HepG2 (cell line): Measurements from ENCODE around the gene RUSC1. TPM values are rescaled to one million over a fixed set of nuclear protein-coding genes. Genes with fewer than 3 reads are reported as not detected.

Source experiments
- CHD4 ChIP-seq: fragments of 200-600 bp; sonication (generic); IDR thresholded peaks from 2 replicates; pipeline ENCODE4 v1.7.0; 2017; ENCODE audit warnings: mild to moderate bottlenecking, low read length, borderline replicate concordance
- GFI1 ChIP-seq: sonication (generic); formaldehyde crosslinking; IDR thresholded peaks from 2 replicates; pipeline ENCODE4 v1.5.0; 2020; ENCODE audit warnings: missing genetic modification reagents, mild to moderate bottlenecking, borderline replicate concordance
- HMGA1 ChIP-seq: sonication (generic); formaldehyde crosslinking; conservative IDR thresholded peaks from 2 replicates; pipeline ENCODE4 v1.4.0; 2020; ENCODE audit warnings: missing genetic modification reagents
- HNF4G ChIP-seq, 2 experiments: sonication (generic) in 1 of 2; formaldehyde crosslinking in 1 of 2; IDR thresholded peaks; 2 replicates each; pipeline versions ENCODE4 v1.4.0 to v1.6.1; 2011 to 2020; ENCODE audit warnings: borderline replicate concordance in 2 of 2, low read depth in 2 of 2, mild to moderate bottlenecking in 2 of 2, low read length in 1 of 2, missing genetic modification reagents in 1 of 2, moderate library complexity in 1 of 2
- IRF1 ChIP-seq: sonication (generic); formaldehyde crosslinking; IDR thresholded peaks from 2 replicates; pipeline ENCODE4 v1.4.0; 2020; ENCODE audit warnings: low read depth, mild to moderate bottlenecking, missing genetic modification reagents
- MTF2 ChIP-seq: sonication (generic); formaldehyde crosslinking; IDR thresholded peaks from 2 replicates; pipeline ENCODE4 v1.5.0; 2020; ENCODE audit warnings: missing genetic modification reagents, borderline replicate concordance
- SKIL ChIP-seq: sonication (generic); formaldehyde crosslinking; IDR thresholded peaks from 2 replicates; pipeline ENCODE4 v1.8.0; 2022; ENCODE audit warnings: missing genetic modification reagents, mild to moderate bottlenecking, moderate library complexity, borderline replicate concordance
- SNRNP70 ChIP-seq: fragments of 200-400 bp; formaldehyde crosslinking; IDR thresholded peaks from 2 replicates; pipeline ENCODE4 v1.6.1; 2017; ENCODE audit warnings: mild to moderate bottlenecking, low read depth, low read length, moderate library complexity
- ZNF235 ChIP-seq: sonication (generic); formaldehyde crosslinking; IDR thresholded peaks from 2 replicates; pipeline ENCODE4 v1.8.1; 2023; ENCODE audit warnings: mild to moderate bottlenecking, missing genetic modification reagents, borderline replicate concordance
- ZNF574 ChIP-seq: sonication (generic); formaldehyde crosslinking; IDR thresholded peaks from 2 replicates; pipeline ENCODE4 v1.4.0; 2020; ENCODE audit warnings: missing genetic modification reagents
- ZNF691 ChIP-seq: sonication (generic); formaldehyde crosslinking; IDR thresholded peaks from 2 replicates; pipeline ENCODE4 v1.4.0; 2020; ENCODE audit warnings: missing genetic modification reagents, low read depth, mild to moderate bottlenecking, borderline replicate concordance
- ZSCAN22 ChIP-seq: sonication (generic); formaldehyde crosslinking; IDR thresholded peaks from 2 replicates; pipeline ENCODE4 v1.4.0; 2020; ENCODE audit warnings: mild to moderate bottlenecking, missing genetic modification reagents
- ZSCAN9 ChIP-seq: IDR thresholded peaks from 2 replicates; pipeline ENCODE4 v1.6.1; 2016; ENCODE audit warnings: borderline replicate concordance
- polyA plus RNA-seq, 8 experiments: library from polyadenylated mRNA; depleted of rRNA in 3 of 8; stranded (reverse) in 7 of 8; unstranded in 1 of 8; fragments of >200 nt; fragmentation: Illumina TruSeq in 4 of 8; extraction: Trizol in 4 of 8; gene quantifications; 2 replicates each; pipeline versions ENCODE4 v1.2.1 to v1.2.3, GENCODE V29; 2011 to 2016; ENCODE audit warnings: low read depth in 4 of 8, missing spikeins in 1 of 8, mixed read lengths in 1 of 8; ENCODE audit not compliant: insufficient read depth in 1 of 8
- total RNA-seq, 5 experiments: library from RNA; depleted of rRNA; stranded (reverse); fragments of >200 nt; fragmentation: Illumina TruSeq; extraction: Trizol; gene quantifications; 2 replicates each; pipeline ENCODE4 v1.2.3, GENCODE V29; 2016; ENCODE audit warnings: low read depth in 1 of 5
- TF ChIP-seq, protein P1 (sequence below): sonication (generic); formaldehyde crosslinking; IDR thresholded peaks from 2 replicates; pipeline ENCODE4 v1.5.1; 2020; ENCODE audit warnings: mild to moderate bottlenecking, missing genetic modification reagents, borderline replicate concordance

Gene RUSC1
- total and polyA plus RNA-seq, 2 of the 13 experiments (the other 11 are each of a cell fraction or from before 2014, with no cell fraction given): 18.7 to 20.4 TPM

DNA sequence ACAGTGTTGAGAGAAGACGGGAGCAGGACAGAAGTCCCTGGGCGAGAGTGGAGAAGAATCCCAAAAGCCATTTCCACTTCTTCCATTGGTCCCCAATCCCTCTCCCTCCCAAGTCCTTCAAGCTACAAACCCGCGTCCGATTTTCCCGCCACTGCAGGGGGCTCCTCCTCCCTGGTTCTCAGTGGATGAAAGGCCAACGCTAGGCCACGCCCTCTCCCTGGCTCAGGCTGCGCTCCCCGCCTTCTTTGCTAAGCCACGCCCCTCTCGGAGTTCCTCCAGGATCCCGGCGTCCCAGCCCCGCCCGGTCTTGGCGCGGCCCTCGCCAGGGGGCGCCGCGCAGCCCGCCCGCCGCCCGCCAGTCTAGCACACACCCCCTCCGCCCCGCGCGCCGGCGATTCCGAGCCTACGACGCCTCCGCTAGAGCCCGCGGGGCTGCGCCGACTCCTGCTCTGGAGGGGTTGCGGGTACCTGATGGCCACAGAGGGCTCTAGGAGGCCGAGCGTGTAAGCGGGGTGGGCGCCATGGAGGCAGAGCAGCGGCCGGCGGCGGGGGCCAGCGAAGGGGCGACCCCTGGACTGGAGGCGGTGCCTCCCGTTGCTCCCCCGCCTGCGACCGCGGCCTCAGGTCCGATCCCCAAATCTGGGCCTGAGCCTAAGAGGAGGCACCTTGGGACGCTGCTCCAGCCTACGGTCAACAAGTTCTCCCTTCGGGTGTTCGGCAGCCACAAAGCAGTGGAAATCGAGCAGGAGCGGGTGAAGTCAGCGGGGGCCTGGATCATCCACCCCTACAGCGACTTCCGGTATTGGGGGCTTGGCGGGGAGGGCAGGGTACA lies 43.4 kb upstream of the RUSC1 start, which contains the start of gene HCN3 (continued):
- TF ChIP-seq, protein P1, sequence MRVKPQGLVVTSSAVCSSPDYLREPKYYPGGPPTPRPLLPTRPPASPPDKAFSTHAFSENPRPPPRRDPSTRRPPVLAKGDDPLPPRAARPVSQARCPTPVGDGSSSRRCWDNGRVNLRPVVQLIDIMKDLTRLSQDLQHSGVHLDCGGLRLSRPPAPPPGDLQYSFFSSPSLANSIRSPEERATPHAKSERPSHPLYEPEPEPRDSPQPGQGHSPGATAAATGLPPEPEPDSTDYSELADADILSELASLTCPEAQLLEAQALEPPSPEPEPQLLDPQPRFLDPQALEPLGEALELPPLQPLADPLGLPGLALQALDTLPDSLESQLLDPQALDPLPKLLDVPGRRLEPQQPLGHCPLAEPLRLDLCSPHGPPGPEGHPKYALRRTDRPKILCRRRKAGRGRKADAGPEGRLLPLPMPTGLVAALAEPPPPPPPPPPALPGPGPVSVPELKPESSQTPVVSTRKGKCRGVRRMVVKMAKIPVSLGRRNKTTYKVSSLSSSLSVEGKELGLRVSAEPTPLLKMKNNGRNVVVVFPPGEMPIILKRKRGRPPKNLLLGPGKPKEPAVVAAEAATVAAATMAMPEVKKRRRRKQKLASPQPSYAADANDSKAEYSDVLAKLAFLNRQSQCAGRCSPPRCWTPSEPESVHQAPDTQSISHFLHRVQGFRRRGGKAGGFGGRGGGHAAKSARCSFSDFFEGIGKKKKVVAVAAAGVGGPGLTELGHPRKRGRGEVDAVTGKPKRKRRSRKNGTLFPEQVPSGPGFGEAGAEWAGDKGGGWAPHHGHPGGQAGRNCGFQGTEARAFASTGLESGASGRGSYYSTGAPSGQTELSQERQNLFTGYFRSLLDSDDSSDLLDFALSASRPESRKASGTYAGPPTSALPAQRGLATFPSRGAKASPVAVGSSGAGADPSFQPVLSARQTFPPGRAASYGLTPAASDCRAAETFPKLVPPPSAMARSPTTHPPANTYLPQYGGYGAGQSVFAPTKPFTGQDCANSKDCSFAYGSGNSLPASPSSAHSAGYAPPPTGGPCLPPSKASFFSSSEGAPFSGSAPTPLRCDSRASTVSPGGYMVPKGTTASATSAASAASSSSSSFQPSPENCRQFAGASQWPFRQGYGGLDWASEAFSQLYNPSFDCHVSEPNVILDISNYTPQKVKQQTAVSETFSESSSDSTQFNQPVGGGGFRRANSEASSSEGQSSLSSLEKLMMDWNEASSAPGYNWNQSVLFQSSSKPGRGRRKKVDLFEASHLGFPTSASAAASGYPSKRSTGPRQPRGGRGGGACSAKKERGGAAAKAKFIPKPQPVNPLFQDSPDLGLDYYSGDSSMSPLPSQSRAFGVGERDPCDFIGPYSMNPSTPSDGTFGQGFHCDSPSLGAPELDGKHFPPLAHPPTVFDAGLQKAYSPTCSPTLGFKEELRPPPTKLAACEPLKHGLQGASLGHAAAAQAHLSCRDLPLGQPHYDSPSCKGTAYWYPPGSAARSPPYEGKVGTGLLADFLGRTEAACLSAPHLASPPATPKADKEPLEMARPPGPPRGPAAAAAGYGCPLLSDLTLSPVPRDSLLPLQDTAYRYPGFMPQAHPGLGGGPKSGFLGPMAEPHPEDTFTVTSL (CRISPR knock-in tag): no peak
- TF ChIP-seq ZNF691 (CRISPR knock-in tag) (no peak), IRF1 (CRISPR knock-in tag) (no peak), HNF4G (IDR thresholded peaks at IDR 0.05; ENCODE audit: borderline replicate concordance, low read depth, low read length) (no peak), HNF4G (CRISPR knock-in tag; IDR thresholded peaks at IDR 0.05; ENCODE audit: borderline replicate concordance, low read depth) (peak; percentile 48; the same call in 1 of the 2 replicates), SKIL (CRISPR knock-in tag) (no peak), ZNF235 (CRISPR knock-in tag) (peak; percentile 67; the same call in 1 of the 2 replicates), GFI1 (CRISPR knock-in tag) (no peak; the same call in 1 of the 2 replicates), ZSCAN9 (0 out of 2 replicates have a peak, but pooled peaks have one; percentile 16), MTF2 (peak; percentile 86; the same call in 1 of the 2 replicates), SNRNP70 (no peak), HMGA1 (CRISPR knock-in tag) (no peak), ZNF574 (CRISPR knock-in tag) (peak; percentile 85), CHD4 (no peak), ZSCAN22 (CRISPR knock-in tag) (no peak)
